Neural progenitor cell (in vitro differentiated cells): ENCODE measurements around the gene DDI1.

Experiments
- CTCF ChIP-seq: fragments of 200-600 bp; sonication (generic); IDR thresholded peaks from 2 replicates; pipeline ENCODE4 v1.5.1; 2017; ENCODE audit warnings: antibody characterized with exemption, mild to moderate bottlenecking
- EZH2 ChIP-seq: fragments of 200-600 bp; sonication (generic); IDR thresholded peaks from 2 replicates; pipeline ENCODE4 v1.6.1; 2017; ENCODE audit warnings: antibody characterized with exemption, mild to moderate bottlenecking, moderate library complexity
- EZH2phosphoT487 ChIP-seq: fragments of 200-600 bp; sonication (generic); IDR thresholded peaks from 2 replicates; pipeline ENCODE4 v1.6.1; 2017; ENCODE audit warnings: antibody characterized with exemption

GRCh38 chr11:104041792-104042191 is 5.4 kb downstream of the DDI1 start:
- TF ChIP-seq CTCF, result no peak
- no peak for TF ChIP-seq EZH2
- no peak for TF ChIP-seq EZH2phosphoT487
